Nephron (organoid): ENCODE measurements around the gene CAMK2N1.

Experiments
- H3K27ac Mint-ChIP-seq, 3 experiments: 2 replicates each; pipeline ENCODE4 v1.8.0; 2020; ENCODE audit warnings: mixed read lengths in 3 of 3, mild to moderate bottlenecking in 2 of 3, moderate library complexity in 1 of 3
- H3K27me3 Mint-ChIP-seq: 2 replicates; pipeline ENCODE4 v1.8.0; 2021; ENCODE audit warnings: low read depth, mild to moderate bottlenecking, moderate library complexity, mixed read lengths
- H3K36me3 Mint-ChIP-seq: 2 replicates; pipeline ENCODE4 v1.8.0; 2020; ENCODE audit warnings: low read depth, mixed read lengths
- H3K4me1 Mint-ChIP-seq: 2 replicates; pipeline ENCODE4 v1.8.0; 2020; ENCODE audit warnings: mixed read lengths
- H3K4me3 Mint-ChIP-seq, 3 experiments: 2 replicates each; pipeline ENCODE4 v1.8.0; 2020; ENCODE audit warnings: mild to moderate bottlenecking in 3 of 3, mixed read lengths in 3 of 3, moderate library complexity in 2 of 3
- H3K9me3 Mint-ChIP-seq: 2 replicates; pipeline ENCODE4 v1.8.0; 2020; ENCODE audit warnings: mixed read lengths
- CTCF ChIP-seq, 3 experiments: fragments of 200-600 bp; sonication (generic); IDR thresholded peaks; one replicate each; pipeline ENCODE4 v1.5.0; 2021; ENCODE audit warnings: antibody characterized with exemption in 3 of 3; ENCODE audit not compliant: unreplicated experiment in 3 of 3

The CAMK2N1 gene

GRCh38 chr1:20481643-20482498, 4.1 kb downstream of the CAMK2N1 start:
- H3K9me3 Mint-ChIP-seq = no peaks in the 10 kb centered on the region
- H3K4me1 Mint-ChIP-seq = peaks cover 71% of the 10 kb centered on the region
- peak overlapping the region; percentile 81 to 97 (median 95) for H3K27ac Mint-ChIP-seq
- H3K27me3 Mint-ChIP-seq = peaks cover 71% of the 10 kb centered on the region
- no peak for TF ChIP-seq CTCF (IDR thresholded peaks at IDR 0.05; ENCODE audit: unreplicated experiment in 3 of 3)
- peak overlapping the region; percentile 65 to 78 (median 71) for H3K4me3 Mint-ChIP-seq
- peaks cover 5% of the 10 kb centered on the region for H3K36me3 Mint-ChIP-seq

GRCh38 chr1:20480951-20481617, 4.9 kb downstream of the CAMK2N1 start:
- peak overlapping the region; percentile 94 to 97 (median 95) for H3K27ac Mint-ChIP-seq
- TF ChIP-seq CTCF (IDR thresholded peaks at IDR 0.05; ENCODE audit: unreplicated experiment in 3 of 3) = no peak
- no peaks in the 10 kb centered on the region for H3K9me3 Mint-ChIP-seq
- H3K4me3 Mint-ChIP-seq = peak overlapping the region in 2 of 3 experiments; percentile 13 to 65
- peaks cover 76% of the 10 kb centered on the region for H3K4me1 Mint-ChIP-seq
- H3K27me3 Mint-ChIP-seq = peaks cover 70% of the 10 kb centered on the region
- peaks cover 5% of the 10 kb centered on the region for H3K36me3 Mint-ChIP-seq

DNA sequence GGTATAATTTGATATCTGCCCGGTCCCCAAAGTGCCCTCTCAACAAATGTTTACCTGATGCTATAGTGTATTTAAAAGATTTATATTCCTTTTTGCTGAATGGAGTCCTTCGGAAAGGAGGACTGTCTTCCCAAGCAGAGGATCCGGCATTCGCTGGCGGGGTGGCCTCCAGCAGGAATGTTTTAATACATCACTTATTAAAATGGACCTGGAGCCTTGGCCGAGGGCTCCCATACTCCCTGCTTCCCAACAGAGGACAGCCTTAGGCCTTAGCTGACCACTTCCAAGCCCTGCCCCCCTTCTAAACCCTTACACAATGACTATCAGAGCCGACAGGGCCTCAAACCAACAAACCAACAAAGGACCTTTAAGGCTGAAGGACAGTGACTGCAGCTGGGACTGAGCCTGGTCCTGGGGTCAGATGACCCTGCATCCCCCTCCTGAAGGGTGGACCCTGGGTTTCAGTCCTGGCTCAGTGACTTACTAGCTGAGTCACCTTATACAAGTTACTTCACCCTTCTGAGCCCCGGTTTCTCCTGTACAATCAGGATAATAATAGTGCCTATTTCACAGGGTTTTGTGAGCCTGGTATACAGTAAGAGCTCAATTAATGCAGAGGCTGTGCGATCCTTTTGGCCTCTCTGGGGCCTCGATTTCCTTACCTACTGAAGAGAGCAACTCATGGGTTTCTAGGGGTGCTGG, 5.6 kb downstream of the CAMK2N1 start:
- no peak for TF ChIP-seq CTCF (IDR thresholded peaks at IDR 0.05; ENCODE audit: unreplicated experiment in 3 of 3)
- H3K36me3 Mint-ChIP-seq = peaks cover 5% of the 10 kb centered on the region
- peak overlapping the region; percentile 33 to 73 (median 72) for H3K4me3 Mint-ChIP-seq
- peak overlapping the region; percentile 94 to 97 (median 95) for H3K27ac Mint-ChIP-seq
- H3K9me3 Mint-ChIP-seq = no peaks in the 10 kb centered on the region
- H3K4me1 Mint-ChIP-seq = peaks cover 76% of the 10 kb centered on the region
- H3K27me3 Mint-ChIP-seq = peaks cover 65% of the 10 kb centered on the region

GRCh38 chr1:20479840-20480239, 6.2 kb downstream of the CAMK2N1 start:
- peaks cover 65% of the 10 kb centered on the region for H3K27me3 Mint-ChIP-seq
- no peak for TF ChIP-seq CTCF (IDR thresholded peaks at IDR 0.05; ENCODE audit: unreplicated experiment in 3 of 3)
- H3K9me3 Mint-ChIP-seq = no peaks in the 10 kb centered on the region
- peak overlapping the region in 2 of 3 experiments; percentile 72 to 73 for H3K4me3 Mint-ChIP-seq
- peaks cover 5% of the 10 kb centered on the region for H3K36me3 Mint-ChIP-seq
- peaks cover 76% of the 10 kb centered on the region for H3K4me1 Mint-ChIP-seq
- peak overlapping the region; percentile 94 to 97 (median 95) for H3K27ac Mint-ChIP-seq

GRCh38 chr1:20478057-20478635, 7.9 kb downstream of the CAMK2N1 start:
- Mint-ChIP-seq H3K27me3 (peaks cover 57% of the 10 kb centered on the region), H3K4me3 (peak overlapping the region; percentile 16 to 31 (median 19)), H3K36me3 (no peaks in the 10 kb centered on the region), H3K9me3 (no peaks in the 10 kb centered on the region), H3K4me1 (peaks cover 67% of the 10 kb centered on the region), H3K27ac (peak overlapping the region; percentile 90 to 97 (median 95))
- TF ChIP-seq CTCF (IDR thresholded peaks at IDR 0.05; ENCODE audit: unreplicated experiment in 3 of 3) = no peak
